Measurements from ENCODE around the gene MED13L. TPM values are rescaled to one million over a fixed set of nuclear protein-coding genes. Genes with fewer than 3 reads are reported as not detected.

MED13L gene
- total and polyA plus RNA-seq, 2 of the 8 experiments (the other 6 are each of a cell fraction or from before 2014, with no cell fraction given), result 15.9 to 51.7 TPM

DNA sequence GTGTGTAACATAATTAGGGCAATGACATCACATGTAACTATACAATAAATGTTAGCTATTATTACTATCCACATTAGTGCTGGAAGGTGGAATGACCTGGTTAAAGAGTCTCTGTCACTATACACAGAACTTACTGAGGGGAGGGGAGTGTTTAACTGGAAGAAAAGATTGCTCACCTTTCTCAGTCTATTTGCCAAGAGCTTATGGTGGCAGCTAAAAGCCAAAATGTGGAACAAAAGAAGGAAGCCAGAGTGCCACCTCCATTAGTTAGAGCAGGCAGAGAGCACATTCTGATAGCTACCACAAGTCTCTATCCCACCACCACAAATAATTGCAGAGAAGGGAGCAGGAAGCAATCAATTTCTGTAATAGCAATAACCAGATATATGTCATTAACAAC is 124.4 kb downstream of the MED13L start:
- no peak overlapping the region for H2BK20ac ChIP-seq (ENCODE audit: low read length)
- H2AFZ ChIP-seq (ENCODE audit: low read length), result no peak overlapping the region
- no peak overlapping the region for H3K9ac ChIP-seq (replicated peaks in 1 of 4; ENCODE audit: extremely low read depth in 1 of 4, low read depth in 3 of 4, low read length in 3 of 4)
- H2AK5ac ChIP-seq (ENCODE audit: low read depth, low read length), result no peak overlapping the region
- DNase-seq (ENCODE audit: low read depth in 1 of 2, low spot score in 2 of 2), result no peak
- no peak overlapping the region for H4K8ac ChIP-seq (ENCODE audit: extremely low read depth, insufficient read depth, low read length)
- no peak overlapping the region for H3K14ac ChIP-seq (ENCODE audit: insufficient read length)
- H3K4me1 ChIP-seq (replicated peaks in 1 of 4; ENCODE audit: control insufficient read depth in 3 of 4, insufficient read depth in 4 of 4, low read length in 3 of 4), result peaks cover 2 to 25% (median 12%) of the 10 kb centered on the region in 4 experiments; a peak in 6 of 7 replicates
- peaks cover 5 to 90% of the 10 kb centered on the region in 2 experiments; a peak in 3 of 4 replicates for H3K79me2 ChIP-seq (ENCODE audit: control insufficient read depth in 1 of 2, insufficient read depth in 2 of 2, low read length in 2 of 2)
- H2BK15ac ChIP-seq (ENCODE audit: low read length), result no peak overlapping the region
- no peaks in the 10 kb centered on the region for H3K27me3 ChIP-seq (replicated peaks in 1 of 4; ENCODE audit: control insufficient read depth in 3 of 4, extremely low read depth in 1 of 4, insufficient read depth in 3 of 4, low read length in 3 of 4)
- H3K79me1 ChIP-seq (ENCODE audit: low read depth, low read length), result peaks cover 9% of the 10 kb centered on the region
- no peak overlapping the region for H3K56ac ChIP-seq (replicated peaks; ENCODE audit: insufficient read length, low read depth, low read length)
- FAIRE-seq, result no peak
- ChIA-PET POLR2A (ENCODE audit: partially characterized antibody) (no interaction called here), CTCF (ENCODE audit: partially characterized antibody) (interaction anchor here (0.5 to 1.0 kb wide), 2 partner anchors 67 to 191 kb away, joined by 3 read pairs; no protein-coding TSS in a partner anchor)
- H3K4ac ChIP-seq (replicated peaks; ENCODE audit: insufficient read length, low read depth, low read length), result no peak overlapping the region
- peak overlapping the region in 1 of 2 experiments; percentile 58; a peak in 1 of 4 replicates for H3K4me2 ChIP-seq (ENCODE audit: insufficient read depth in 1 of 2, low read depth in 2 of 2, low read length in 2 of 2)
- H3K23me2 ChIP-seq (ENCODE audit: low read depth, low read length), result no peaks in the 10 kb centered on the region
- H2BK5ac ChIP-seq (ENCODE audit: low read depth, low read length), result no peak overlapping the region
- no peak overlapping the region for H4K5ac ChIP-seq (ENCODE audit: insufficient read length, low read depth, low read length)
- H3K27ac ChIP-seq (ENCODE audit: low read depth, low read length), result no peak overlapping the region
- no peak overlapping the region for H3K18ac ChIP-seq (ENCODE audit: extremely low read depth, low read length)
- no peak overlapping the region for H3K4me3 ChIP-seq (ENCODE audit: extremely low read depth in 1 of 4, insufficient read depth in 2 of 4, low read depth in 3 of 4, low read length in 4 of 4)
- peaks cover 0 to 4% of the 10 kb centered on the region in 2 experiments for H4K20me1 ChIP-seq (replicated peaks in 1 of 2; ENCODE audit: control insufficient read depth in 1 of 2, insufficient read depth in 2 of 2, low read length in 2 of 2)
- H3K36me3 ChIP-seq (ENCODE audit: control insufficient read depth in 2 of 4, insufficient read depth in 4 of 4, low read length in 3 of 4), result no peaks in the 10 kb centered on the region
- H3K23ac ChIP-seq (ENCODE audit: insufficient read length), result no peak overlapping the region
- H2BK12ac ChIP-seq (ENCODE audit: low read depth, low read length), result no peak overlapping the region
- no peaks in the 10 kb centered on the region for H3K9me3 ChIP-seq (ENCODE audit: insufficient read depth in 2 of 2, low read depth in 1 of 2, low read length in 1 of 2)
- no peak overlapping the region for H2BK120ac ChIP-seq (replicated peaks; ENCODE audit: low read depth, low read length)
- TF ChIP-seq SIN3A (conservative IDR thresholded peaks at IDR 0.05 in 1 of 2, IDR thresholded peaks at IDR 0.05 in 1 of 2; ENCODE audit: low read depth in 1 of 2, low read length in 2 of 2) (no peak), YY1 (IDR thresholded peaks at IDR 0.05; ENCODE audit: low read depth, low read length) (no peak), NRF1 (IDR thresholded peaks at IDR 0.05; ENCODE audit: low read depth, low read length) (no peak), TAF1 (IDR thresholded peaks at IDR 0.05; ENCODE audit: low read depth, low read length) (no peak), KDM1A (IDR thresholded peaks at IDR 0.05; ENCODE audit: borderline replicate concordance, low read length) (no peak), SP2 (IDR thresholded peaks at IDR 0.05; ENCODE audit: low read length) (no peak)
- TF ChIP-seq, protein P1, sequence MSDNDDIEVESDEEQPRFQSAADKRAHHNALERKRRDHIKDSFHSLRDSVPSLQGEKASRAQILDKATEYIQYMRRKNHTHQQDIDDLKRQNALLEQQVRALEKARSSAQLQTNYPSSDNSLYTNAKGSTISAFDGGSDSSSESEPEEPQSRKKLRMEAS (IDR thresholded peaks at IDR 0.05), result no peak
- no peak overlapping the region for H4K91ac ChIP-seq (replicated peaks; ENCODE audit: insufficient read length, low read length)
